WTC11 (cell line): ENCODE measurements around the gene PRKACA.

Experiments used
- FOXJ3 ChIP-seq: sonication (generic); formaldehyde crosslinking; IDR thresholded peaks from 2 replicates; pipeline ENCODE4 v1.9.0; 2021; ENCODE audit warnings: missing genetic modification reagents, mild to moderate bottlenecking, borderline replicate concordance
- IRF2 ChIP-seq: sonication (generic); formaldehyde crosslinking; IDR thresholded peaks from 2 replicates; pipeline ENCODE4 v1.8.0; 2022; ENCODE audit warnings: low read depth, missing genetic modification reagents, borderline replicate concordance
- KAT7 ChIP-seq: sonication (generic); formaldehyde crosslinking; IDR thresholded peaks from 2 replicates; pipeline ENCODE4 v1.8.1; 2023; ENCODE audit warnings: missing genetic modification reagents, mild to moderate bottlenecking, borderline replicate concordance
- ZNF121 ChIP-seq: sonication (generic); formaldehyde crosslinking; IDR thresholded peaks from 2 replicates; pipeline ENCODE4 v1.8.0; 2023; ENCODE audit warnings: missing genetic modification reagents
- ZNF263 ChIP-seq: sonication (generic); formaldehyde crosslinking; IDR thresholded peaks from 2 replicates; pipeline ENCODE4 v1.8.1; 2022; ENCODE audit warnings: low read depth, mild to moderate bottlenecking, moderate library complexity, missing genetic modification reagents
- TF ChIP-seq, protein P1 (sequence below): sonication (generic); formaldehyde crosslinking; conservative IDR thresholded peaks from 2 replicates; pipeline ENCODE4 v1.8.1; 2022; ENCODE audit warnings: mild to moderate bottlenecking, missing genetic modification reagents
- TF ChIP-seq, protein P2 (sequence below): fragments of 200-600 bp; IDR thresholded peaks from 2 replicates; pipeline ENCODE4 v1.8.0; 2022; ENCODE audit warnings: antibody characterized with exemption
- TF ChIP-seq, protein P3 (sequence below): sonication (generic); formaldehyde crosslinking; IDR thresholded peaks from 2 replicates; pipeline ENCODE4 v1.8.1; 2023; ENCODE audit warnings: mild to moderate bottlenecking, missing genetic modification reagents, moderate library complexity

DNA sequence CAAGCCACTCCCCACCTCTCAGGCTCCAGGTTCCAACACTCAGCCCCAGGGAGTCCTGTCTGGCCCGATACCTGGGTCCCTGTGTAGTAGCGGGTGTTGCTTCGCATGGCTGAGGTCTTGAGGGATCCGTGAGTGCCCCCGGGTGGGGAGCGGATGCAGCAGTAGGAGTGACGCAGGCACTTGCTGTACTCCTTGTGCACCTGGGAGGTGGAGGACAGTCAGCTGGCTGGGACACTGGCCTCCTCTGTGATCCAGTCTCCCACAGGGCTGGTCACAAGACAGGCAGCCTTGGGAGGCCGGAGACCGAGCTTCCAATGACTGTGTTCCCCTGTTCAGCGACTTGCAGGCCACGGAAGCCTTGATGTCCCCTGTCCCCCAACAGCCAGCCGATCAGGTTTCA lies 35.2 kb upstream of the PRKACA start:
- TF ChIP-seq KAT7, result no peak
- no peak for TF ChIP-seq IRF2 (CRISPR knock-in tag)
- TF ChIP-seq, protein P1, sequence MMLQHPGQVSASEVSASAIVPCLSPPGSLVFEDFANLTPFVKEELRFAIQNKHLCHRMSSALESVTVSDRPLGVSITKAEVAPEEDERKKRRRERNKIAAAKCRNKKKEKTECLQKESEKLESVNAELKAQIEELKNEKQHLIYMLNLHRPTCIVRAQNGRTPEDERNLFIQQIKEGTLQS, result no peak
- TF ChIP-seq, protein P2, sequence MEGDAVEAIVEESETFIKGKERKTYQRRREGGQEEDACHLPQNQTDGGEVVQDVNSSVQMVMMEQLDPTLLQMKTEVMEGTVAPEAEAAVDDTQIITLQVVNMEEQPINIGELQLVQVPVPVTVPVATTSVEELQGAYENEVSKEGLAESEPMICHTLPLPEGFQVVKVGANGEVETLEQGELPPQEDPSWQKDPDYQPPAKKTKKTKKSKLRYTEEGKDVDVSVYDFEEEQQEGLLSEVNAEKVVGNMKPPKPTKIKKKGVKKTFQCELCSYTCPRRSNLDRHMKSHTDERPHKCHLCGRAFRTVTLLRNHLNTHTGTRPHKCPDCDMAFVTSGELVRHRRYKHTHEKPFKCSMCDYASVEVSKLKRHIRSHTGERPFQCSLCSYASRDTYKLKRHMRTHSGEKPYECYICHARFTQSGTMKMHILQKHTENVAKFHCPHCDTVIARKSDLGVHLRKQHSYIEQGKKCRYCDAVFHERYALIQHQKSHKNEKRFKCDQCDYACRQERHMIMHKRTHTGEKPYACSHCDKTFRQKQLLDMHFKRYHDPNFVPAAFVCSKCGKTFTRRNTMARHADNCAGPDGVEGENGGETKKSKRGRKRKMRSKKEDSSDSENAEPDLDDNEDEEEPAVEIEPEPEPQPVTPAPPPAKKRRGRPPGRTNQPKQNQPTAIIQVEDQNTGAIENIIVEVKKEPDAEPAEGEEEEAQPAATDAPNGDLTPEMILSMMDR, result no peak
- TF ChIP-seq, protein P3, sequence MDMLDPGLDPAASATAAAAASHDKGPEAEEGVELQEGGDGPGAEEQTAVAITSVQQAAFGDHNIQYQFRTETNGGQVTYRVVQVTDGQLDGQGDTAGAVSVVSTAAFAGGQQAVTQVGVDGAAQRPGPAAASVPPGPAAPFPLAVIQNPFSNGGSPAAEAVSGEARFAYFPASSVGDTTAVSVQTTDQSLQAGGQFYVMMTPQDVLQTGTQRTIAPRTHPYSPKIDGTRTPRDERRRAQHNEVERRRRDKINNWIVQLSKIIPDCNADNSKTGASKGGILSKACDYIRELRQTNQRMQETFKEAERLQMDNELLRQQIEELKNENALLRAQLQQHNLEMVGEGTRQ, result no peak
- TF ChIP-seq FOXJ3 (CRISPR knock-in tag), result no peak
- TF ChIP-seq ZNF263, result no peak
- no peak for TF ChIP-seq ZNF121 (CRISPR knock-in tag)
